Measurements from ENCODE around the gene AGMAT. TPM values are rescaled to one million over a fixed set of nuclear protein-coding genes. Genes with fewer than 3 reads are reported as not detected.

AGMAT gene
- total and polyA plus RNA-seq, 2 of the 8 experiments (the other 6 are each of a cell fraction or from before 2014, with no cell fraction given) = 3.7 to 5.8 TPM

GRCh38 chr1:15524021-15524282 lies 60.9 kb downstream of the AGMAT start, which contains the start of gene CASP9 (continued):
- no peak for TF ChIP-seq POU5F1 (IDR thresholded peaks at IDR 0.05; ENCODE audit: low read depth, low read length)
- 0 out of 2 replicates have a peak, but pooled peaks have one; percentile 7 for TF ChIP-seq RBBP5 (IDR thresholded peaks at IDR 0.05; ENCODE audit: borderline replicate concordance, low read depth, low read length)
- TF ChIP-seq CTCF (IDR thresholded peaks at IDR 0.05; ENCODE audit: control extremely low read depth in 1 of 3, insufficient read depth in 1 of 3, low read depth in 1 of 3, low read length in 3 of 3) = no peak
- no peak for TF ChIP-seq RXRA (IDR thresholded peaks at IDR 0.05; ENCODE audit: insufficient read depth, low read depth, low read length)
- no peak for TF ChIP-seq KDM5A (IDR thresholded peaks at IDR 0.05; ENCODE audit: low read length)
- TF ChIP-seq YY1 (IDR thresholded peaks at IDR 0.05; ENCODE audit: low read depth, low read length) = no peak
- no peak for TF ChIP-seq CBX8 (IDR thresholded peaks at IDR 0.05; ENCODE audit: borderline replicate concordance, low read depth, low read length)
- no peak for TF ChIP-seq JUND (IDR thresholded peaks at IDR 0.05; ENCODE audit: low read length)
- TF ChIP-seq EP300 (IDR thresholded peaks at IDR 0.05; ENCODE audit: borderline replicate concordance in 1 of 2, low read depth in 2 of 2, low read length in 2 of 2) = no peak
- TF ChIP-seq BACH1 (IDR thresholded peaks at IDR 0.05; ENCODE audit: low read length) = no peak
- TF ChIP-seq BRCA1 (IDR thresholded peaks at IDR 0.05; ENCODE audit: low read depth, low read length) = no peak
- peak; percentile 90 to 94 for TF ChIP-seq POLR2A (IDR thresholded peaks at IDR 0.05; ENCODE audit: control extremely low read depth in 1 of 2, low read depth in 2 of 2, low read length in 2 of 2)
- no peak; the same call in 1 of the 2 replicates for TF ChIP-seq MAX (IDR thresholded peaks at IDR 0.05)
- TF ChIP-seq ATF3 (IDR thresholded peaks at IDR 0.05; ENCODE audit: insufficient read depth, low read depth, low read length) = no peak
- no peak for TF ChIP-seq CHD1 (IDR thresholded peaks at IDR 0.05; ENCODE audit: low read depth, low read length)
- TF ChIP-seq PHF8 (conservative IDR thresholded peaks at IDR 0.05; ENCODE audit: low read depth, low read length) = peak; percentile 58
- TF ChIP-seq HDAC6 (IDR thresholded peaks at IDR 0.05; ENCODE audit: low read depth, low read length) = no peak
- no peak for TF ChIP-seq RNF2 (IDR thresholded peaks at IDR 0.05; ENCODE audit: borderline replicate concordance, low read depth, low read length, missing control alignments, poor library complexity, severe bottlenecking)
- TF ChIP-seq TAF1 (IDR thresholded peaks at IDR 0.05; ENCODE audit: low read depth, low read length) = peak; percentile 94
- TF ChIP-seq CBX5 (IDR thresholded peaks at IDR 0.05; ENCODE audit: low read depth, low read length) = no peak
- TF ChIP-seq BCL11A (IDR thresholded peaks at IDR 0.05; ENCODE audit: low read depth in 2 of 2, low read length in 2 of 2) = no peak
- TF ChIP-seq NANOG (IDR thresholded peaks at IDR 0.05; ENCODE audit: insufficient read depth, low read depth, low read length, poor library complexity, severe bottlenecking) = no peak
- peak; percentile 92 for TF ChIP-seq POLR2AphosphoS5 (IDR thresholded peaks at IDR 0.05; ENCODE audit: low read depth, low read length)
- no peak for TF ChIP-seq SIX5 (IDR thresholded peaks at IDR 0.05; ENCODE audit: low read depth, low read length)
